SK-N-SH (cell line): ENCODE measurements around the gene CMA1.

Experiments
- CTCF ChIP-seq: fragments of 200-600 bp; sonication (generic); IDR thresholded peaks from 2 replicates; pipeline ENCODE4 v1.6.1; 2017; ENCODE audit warnings: antibody characterized with exemption, mild to moderate bottlenecking, moderate library complexity
- EP300 ChIP-seq, 2 experiments: IDR thresholded peaks; 2 replicates each; pipeline versions ENCODE4 v1.4.0 to v1.6.1; 2012; ENCODE audit warnings: borderline replicate concordance in 1 of 2, low read depth in 1 of 2, low read length in 1 of 2
- EZH2phosphoT487 ChIP-seq: fragments of 200-600 bp; sonication (generic); IDR thresholded peaks from 2 replicates; pipeline ENCODE4 v1.6.1; 2017; ENCODE audit warnings: low read depth, mixed run types, mild to moderate bottlenecking, antibody characterized with exemption, moderate library complexity, borderline replicate concordance
- GATA2 ChIP-seq: sonication (generic); formaldehyde crosslinking; IDR thresholded peaks from 2 replicates; pipeline ENCODE4 v1.5.0; 2020; ENCODE audit warnings: mild to moderate bottlenecking, missing genetic modification reagents
- JUND ChIP-seq: IDR thresholded peaks from 2 replicates; pipeline ENCODE4 v1.4.0; 2012
- MXI1 ChIP-seq: IDR thresholded peaks from 2 replicates; pipeline ENCODE4 v1.6.1; 2012; ENCODE audit warnings: mild to moderate bottlenecking, low read depth, low read length, improper control_type of control experiment
- RAD21 ChIP-seq: IDR thresholded peaks from 2 replicates; pipeline ENCODE4 v1.6.1; 2012; ENCODE audit warnings: mild to moderate bottlenecking, low read length
- TAF1 ChIP-seq: IDR thresholded peaks from 2 replicates; pipeline ENCODE4 v1.6.1; 2012; ENCODE audit warnings: low read depth, mild to moderate bottlenecking, low read length, moderate library complexity, borderline replicate concordance

GRCh38 chr14:24535737-24536136 is 27.7 kb upstream of the CMA1 start:
- TF ChIP-seq CTCF (no peak), EZH2phosphoT487 (no peak), MXI1 (no peak), EP300 (IDR thresholded peaks at IDR 0.05; ENCODE audit: borderline replicate concordance in 1 of 2, low read depth in 1 of 2, low read length in 1 of 2) (no peak), JUND (no peak), GATA2 (CRISPR knock-in tag) (no peak), RAD21 (no peak), TAF1 (no peak)
